Esophagus (tissue), 2 donors: ENCODE results near the gene PPP1R27. TPM values are rescaled to one million over a fixed set of nuclear protein-coding genes. Genes with fewer than 3 reads are reported as not detected.

Experiments used
- H3K27ac ChIP-seq, 2 donors: one replicate each; pipeline ENCODE4 v1.5.1; 2013; ENCODE audit warnings: low read depth in 2 of 2, mild to moderate bottlenecking in 2 of 2, inconsistent platforms in 1 of 2, low read length in 1 of 2, moderate library complexity in 1 of 2
- H3K27me3 ChIP-seq, 2 donors: one replicate each; pipeline ENCODE4 v1.6.1; 2013; ENCODE audit warnings: low read length in 2 of 2, control low read depth in 1 of 2, mild to moderate bottlenecking in 1 of 2; ENCODE audit not compliant: insufficient read depth in 2 of 2, control insufficient read depth in 1 of 2
- H3K36me3 ChIP-seq, 2 donors: one replicate each; pipeline ENCODE4 v1.6.1; 2013; ENCODE audit warnings: low read length in 1 of 2; ENCODE audit not compliant: control insufficient read depth in 2 of 2, insufficient read depth in 2 of 2
- H3K4me1 ChIP-seq, 2 donors: one replicate each; pipeline ENCODE4 v1.6.1; 2013; ENCODE audit warnings: low read length in 1 of 2; ENCODE audit not compliant: control insufficient read depth in 2 of 2, insufficient read depth in 2 of 2
- H3K4me3 ChIP-seq, 2 donors: one replicate each; pipeline ENCODE4 v1.5.1; 2013; ENCODE audit warnings: low read length in 2 of 2, mild to moderate bottlenecking in 2 of 2, low read depth in 1 of 2, moderate library complexity in 1 of 2
- H3K9me3 ChIP-seq, 2 donors: one replicate each; pipeline ENCODE4 v1.6.1; 2013; ENCODE audit warnings: mild to moderate bottlenecking in 2 of 2, low read depth in 1 of 2, low read length in 1 of 2, moderate library complexity in 1 of 2; ENCODE audit not compliant: control insufficient read depth in 2 of 2, insufficient read depth in 1 of 2
- WGBS, 2 donors: extraction: QIAGEN DNeasy Blood & Tissue Kit; methylation state at CpG; one replicate each; pipeline ENCODE4 v1.1.7; 2013; 5-methylcytosine and 5-hydroxymethylcytosine counted together
- polyA plus RNA-seq, 2 donors: library from polyadenylated mRNA; stranded (reverse); fragments of 200-250 nt; gene quantifications; one replicate each; pipeline ENCODE4 v1.2.3, GENCODE V29; 2013
- donor health status: healthy with polysubstance abuse.
- donor health status: Bipolar disorder and iron deficiency.

Gene PPP1R27
- polyA plus RNA-seq, 2 donors, result 0.25 to 0.98 TPM

DNA sequence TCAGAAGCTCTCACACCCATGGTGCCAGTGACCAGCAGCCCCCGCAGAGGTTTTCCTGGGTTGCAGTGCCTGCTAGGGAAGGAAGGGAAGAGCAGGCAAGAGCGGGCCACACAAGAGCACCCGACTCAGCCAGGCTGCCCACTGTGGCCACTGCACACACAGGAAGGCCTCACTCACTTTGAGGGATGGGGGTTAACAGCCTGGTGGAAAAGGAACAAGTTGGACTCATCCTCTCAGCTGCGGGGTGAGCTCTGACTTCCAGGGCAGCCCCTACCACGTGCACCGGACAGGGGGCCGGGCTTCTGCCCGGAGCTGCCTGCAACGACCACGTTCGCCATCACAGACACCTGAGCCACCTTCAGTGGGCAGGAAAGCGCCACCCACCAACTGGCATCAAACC lies 17.4 kb upstream of the PPP1R27 start:
- H3K4me3 ChIP-seq, result no peak overlapping the region
- H3K4me1 ChIP-seq, result peaks cover 0 to 3% of the 10 kb centered on the region in 2 donors
- H3K36me3 ChIP-seq, result peaks cover 9 to 34% of the 10 kb centered on the region in 2 donors
- 88 to 92% methylated on average over 12 of the region's 12 CpGs for WGBS, 2 donors
- H3K27me3 ChIP-seq, result no peaks in the 10 kb centered on the region
- H3K27ac ChIP-seq, result no peak overlapping the region
- no peaks in the 10 kb centered on the region for H3K9me3 ChIP-seq

DNA sequence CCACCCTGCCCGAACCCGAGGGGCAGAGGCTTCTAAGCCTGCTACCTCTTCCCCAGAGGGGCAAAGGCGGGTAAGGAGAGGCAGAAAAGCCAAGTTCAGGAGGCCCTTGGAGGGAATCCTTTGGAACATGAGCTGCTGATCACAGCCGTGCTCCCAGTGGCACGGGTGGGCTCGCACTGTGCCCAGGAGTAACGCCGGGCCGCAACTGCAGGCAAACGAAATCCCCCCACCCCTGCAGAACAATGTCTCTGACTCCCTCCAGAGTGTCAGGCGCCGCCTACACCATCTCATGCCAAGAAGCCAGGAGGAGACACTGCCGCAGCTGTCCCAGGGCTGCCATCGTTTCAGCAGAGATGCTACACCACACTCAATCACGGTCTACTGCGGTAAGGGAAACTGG lies 16.6 kb upstream of the PPP1R27 start:
- H3K4me3 ChIP-seq, result no peak overlapping the region
- peaks cover 9 to 42% of the 10 kb centered on the region in 2 donors for H3K36me3 ChIP-seq
- H3K9me3 ChIP-seq, result no peaks in the 10 kb centered on the region
- H3K4me1 ChIP-seq, result peaks cover 0 to 6% of the 10 kb centered on the region in 2 donors
- H3K27me3 ChIP-seq, result no peaks in the 10 kb centered on the region
- H3K27ac ChIP-seq, result no peak overlapping the region
- 93% methylated on average over 16 of the region's 16 CpGs for WGBS, 2 donors

DNA sequence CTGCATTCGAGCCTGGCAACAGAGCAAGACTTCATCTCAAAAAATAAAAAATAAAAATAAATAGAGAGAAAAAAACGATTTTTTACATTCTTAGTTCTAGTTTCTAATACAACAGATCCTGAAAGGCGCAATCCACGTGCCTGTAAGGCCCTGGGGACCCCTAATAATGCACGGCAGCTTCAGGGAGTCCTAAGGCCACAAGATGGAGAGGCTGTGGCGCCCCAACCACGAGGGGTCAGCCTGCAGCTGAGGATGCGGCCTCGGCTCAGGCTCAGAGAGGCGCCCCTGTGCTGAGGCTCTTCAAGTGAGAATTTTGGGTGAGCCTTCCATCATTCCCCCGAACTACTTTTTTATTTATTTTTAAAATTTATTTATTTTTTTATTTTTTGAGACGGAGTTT lies 14.6 kb upstream of the PPP1R27 start:
- Histone ChIP-seq H3K27me3 (no peaks in the 10 kb centered on the region), H3K4me3 (no peak overlapping the region), H3K36me3 (peaks cover 25 to 57% of the 10 kb centered on the region in 2 donors), H3K9me3 (no peaks in the 10 kb centered on the region), H3K27ac (no peak overlapping the region), H3K4me1 (peaks cover 0 to 7% of the 10 kb centered on the region in 2 donors)
- WGBS, 2 donors, result 94% methylated on average over 12 of the region's 12 CpGs

GRCh38 chr17:81846743-81847689 lies 12.2 kb upstream of the PPP1R27 start:
- H3K27me3 ChIP-seq, result no peaks in the 10 kb centered on the region
- peaks cover 0 to 4% of the 10 kb centered on the region in 2 donors for H3K4me1 ChIP-seq
- H3K9me3 ChIP-seq, result no peaks in the 10 kb centered on the region
- peak overlapping the region; percentile 28 to 47 for H3K27ac ChIP-seq
- WGBS, 2 donors, result 83 to 84% methylated on average over 24 of the region's 24 CpGs
- H3K4me3 ChIP-seq, result no peak overlapping the region
- peaks cover 27 to 61% of the 10 kb centered on the region in 2 donors for H3K36me3 ChIP-seq

DNA sequence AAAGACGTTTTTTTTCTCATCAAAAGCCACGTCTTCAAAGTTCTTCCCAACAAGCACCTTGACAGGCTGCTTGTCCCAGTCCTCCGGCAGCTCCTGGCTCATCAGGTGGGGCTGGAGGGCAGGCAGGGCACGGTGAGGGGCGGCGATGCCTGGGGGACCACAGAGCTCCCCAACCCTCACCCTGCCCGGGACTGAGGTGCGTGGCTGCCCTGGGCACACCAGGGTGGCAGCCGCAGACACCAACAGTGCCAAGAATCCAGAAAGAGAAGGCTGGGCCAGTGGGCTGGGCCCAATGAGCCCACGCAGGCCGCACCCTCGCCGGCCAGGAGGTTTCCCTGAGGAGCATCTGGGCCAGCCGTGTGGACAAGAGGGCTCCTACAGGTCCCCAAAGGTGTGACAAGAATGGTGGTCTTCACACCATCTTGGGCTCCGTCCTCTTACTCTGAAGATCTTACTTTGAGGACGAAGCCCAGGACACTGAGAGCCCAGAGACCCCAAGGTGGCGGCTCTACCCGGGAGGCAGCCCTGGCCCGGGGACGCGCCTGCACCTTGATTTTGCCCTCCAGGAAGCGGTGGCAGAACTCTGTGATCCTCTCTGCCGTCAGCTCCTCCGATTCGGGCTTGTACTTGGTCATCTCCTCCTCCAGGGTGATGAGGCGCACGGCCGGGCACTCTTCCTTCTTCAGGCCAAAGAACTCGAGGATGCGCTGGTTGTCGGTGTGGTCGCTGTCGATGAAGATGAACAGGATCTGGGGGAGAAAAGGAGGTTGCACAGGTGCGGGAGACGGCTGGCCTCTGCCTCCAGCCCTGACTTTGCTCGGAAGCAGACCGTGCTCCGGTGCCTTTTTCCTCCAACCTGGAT lies 11.3 kb upstream of the PPP1R27 start:
- H3K36me3 ChIP-seq, result peaks cover 27 to 53% of the 10 kb centered on the region in 2 donors
- 88 to 91% methylated on average over 30 to 38 of the region's 38 CpGs for WGBS, 2 donors

GRCh38 chr17:81845361-81845760 lies 10.5 kb upstream of the PPP1R27 start:
- WGBS, 2 donors, result 89 to 92% methylated on average over 13 of the region's 13 CpGs

More for the DNA sequence above, 11.3 kb upstream of the PPP1R27 start:
- Histone ChIP-seq H3K27ac (peak overlapping the region in 1 of 2 donors; percentile 48), H3K4me1 (peaks cover 0 to 10% of the 10 kb centered on the region in 2 donors), H3K27me3 (no peaks in the 10 kb centered on the region), H3K4me3 (no peak overlapping the region), H3K9me3 (no peaks in the 10 kb centered on the region)

DNA sequence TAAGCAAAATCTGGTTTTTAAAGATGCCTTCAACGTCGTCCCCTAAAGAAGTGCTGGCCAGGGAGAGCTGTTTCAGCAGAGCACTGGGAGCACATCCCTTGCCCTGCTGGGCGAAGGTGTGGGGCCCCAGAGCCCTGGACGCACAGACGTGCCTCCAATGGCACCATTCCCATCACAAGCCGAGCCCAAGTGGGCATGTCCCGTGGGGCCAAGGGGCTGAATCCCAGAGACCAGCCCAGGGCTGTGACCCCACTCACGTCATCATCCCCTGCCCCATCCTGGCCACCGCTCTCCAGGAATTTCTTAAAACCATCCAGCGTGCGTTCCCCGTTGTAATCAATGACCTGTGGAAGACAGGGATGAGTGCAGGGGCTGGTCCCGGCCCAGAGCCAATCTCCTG lies 10.0 kb upstream of the PPP1R27 start:
- 81 to 83% methylated on average over 13 of the region's 13 CpGs for WGBS, 2 donors
- Histone ChIP-seq H3K27ac (no peak overlapping the region), H3K27me3 (no peaks in the 10 kb centered on the region), H3K9me3 (no peaks in the 10 kb centered on the region), H3K36me3 (peaks cover 27 to 52% of the 10 kb centered on the region in 2 donors), H3K4me1 (peaks cover 0 to 12% of the 10 kb centered on the region in 2 donors), H3K4me3 (no peak overlapping the region)

More at GRCh38 chr17:81845361-81845760, 10.5 kb upstream of the PPP1R27 start:
- peaks cover 0 to 12% of the 10 kb centered on the region in 2 donors for H3K4me1 ChIP-seq
- H3K27ac ChIP-seq, result peak overlapping the region in 1 of 2 donors; percentile 14
- no peak overlapping the region for H3K4me3 ChIP-seq
- no peaks in the 10 kb centered on the region for H3K27me3 ChIP-seq
- no peaks in the 10 kb centered on the region for H3K9me3 ChIP-seq
- peaks cover 27 to 52% of the 10 kb centered on the region in 2 donors for H3K36me3 ChIP-seq

DNA sequence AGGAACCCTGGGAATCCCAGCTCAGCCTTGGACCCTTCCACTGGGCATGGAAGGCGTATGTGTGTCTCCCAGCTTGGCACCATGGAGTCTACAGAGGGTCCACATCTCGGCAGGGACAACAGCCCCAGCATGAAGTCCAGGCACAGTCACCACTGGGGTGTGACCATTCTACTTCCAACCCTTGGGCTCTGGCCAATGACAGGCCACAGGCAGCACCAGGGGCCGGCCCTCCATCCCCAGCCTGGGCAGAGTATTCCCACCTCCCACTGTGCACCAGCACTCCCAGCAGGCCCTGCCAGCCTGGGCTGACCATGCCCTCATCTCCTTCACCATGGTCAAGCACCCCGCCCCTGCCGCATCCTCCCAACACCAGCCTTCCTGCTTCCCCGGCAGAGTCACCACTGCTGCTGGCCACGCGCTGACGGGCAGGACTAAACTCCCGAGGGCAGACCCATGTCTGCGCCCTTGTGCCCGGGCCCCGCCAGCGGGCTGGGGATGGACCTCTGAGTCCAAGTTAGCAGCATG lies 9.5 kb upstream of the PPP1R27 start:
- 90 to 92% methylated on average over 14 of the region's 14 CpGs for WGBS, 2 donors
- peaks cover 27 to 52% of the 10 kb centered on the region in 2 donors for H3K36me3 ChIP-seq

GRCh38 chr17:81843713-81844326 lies 9.0 kb upstream of the PPP1R27 start:
- peaks cover 2 to 12% of the 10 kb centered on the region in 2 donors for H3K4me1 ChIP-seq

More for the DNA sequence above, 9.5 kb upstream of the PPP1R27 start:
- Histone ChIP-seq H3K4me3 (no peak overlapping the region), H3K27me3 (no peaks in the 10 kb centered on the region), H3K27ac (peak overlapping the region in 1 of 2 donors; percentile 11), H3K4me1 (peaks cover 0 to 12% of the 10 kb centered on the region in 2 donors), H3K9me3 (no peaks in the 10 kb centered on the region)

More at GRCh38 chr17:81843713-81844326, 9.0 kb upstream of the PPP1R27 start:
- no peaks in the 10 kb centered on the region for H3K27me3 ChIP-seq
- peak overlapping the region in 1 of 2 donors; percentile 69 for H3K27ac ChIP-seq
- H3K9me3 ChIP-seq, result no peaks in the 10 kb centered on the region
- no peak overlapping the region for H3K4me3 ChIP-seq
- H3K36me3 ChIP-seq, result peaks cover 27 to 50% of the 10 kb centered on the region in 2 donors
- WGBS, 2 donors, result 88 to 91% methylated on average over 30 of the region's 30 CpGs
